ENCODE measurements around the gene DAZAP1. TPM values are rescaled to one million over a fixed set of nuclear protein-coding genes. Genes with fewer than 3 reads are reported as not detected.

DAZAP1 gene
- total RNA-seq, 2 donors from 2014 or later = 32.6 to 47.5 TPM

- Histone ChIP-seq H3K27me3 (peaks cover 28 to 56% of the 10 kb centered on the region in 2 donors), H3K4me1 (peaks cover 0 to 75% of the 10 kb centered on the region in 2 donors)
These were observed 63.1 kb downstream of the DAZAP1 start for GRCh38 chr19:1470305-1471009.

GRCh38 chr19:1471010-1471514 lies 63.7 kb downstream of the DAZAP1 start:
- peak overlapping the region; percentile 26 to 56 for H3K4me3 ChIP-seq
- no peaks in the 10 kb centered on the region for H3K36me3 ChIP-seq
- H3K27ac ChIP-seq = no peak overlapping the region
- no peaks in the 10 kb centered on the region for H3K9me3 ChIP-seq
- no peak for TF ChIP-seq CTCF (IDR thresholded peaks at IDR 0.05)
- H3K27me3 ChIP-seq = peaks cover 28 to 52% of the 10 kb centered on the region in 2 donors
- no peak for DNase-seq (ENCODE audit: low spot score)
- peaks cover 0 to 69% of the 10 kb centered on the region in 2 donors for H3K4me1 ChIP-seq

More at GRCh38 chr19:1470305-1471009, 63.1 kb downstream of the DAZAP1 start:
- TF ChIP-seq CTCF (IDR thresholded peaks at IDR 0.05) = no peak
- Histone ChIP-seq H3K27ac (no peak overlapping the region), H3K9me3 (no peaks in the 10 kb centered on the region), H3K36me3 (no peaks in the 10 kb centered on the region), H3K4me3 (peak overlapping the region; percentile 26 to 56)
- no peak for DNase-seq (ENCODE audit: low spot score)

DNA sequence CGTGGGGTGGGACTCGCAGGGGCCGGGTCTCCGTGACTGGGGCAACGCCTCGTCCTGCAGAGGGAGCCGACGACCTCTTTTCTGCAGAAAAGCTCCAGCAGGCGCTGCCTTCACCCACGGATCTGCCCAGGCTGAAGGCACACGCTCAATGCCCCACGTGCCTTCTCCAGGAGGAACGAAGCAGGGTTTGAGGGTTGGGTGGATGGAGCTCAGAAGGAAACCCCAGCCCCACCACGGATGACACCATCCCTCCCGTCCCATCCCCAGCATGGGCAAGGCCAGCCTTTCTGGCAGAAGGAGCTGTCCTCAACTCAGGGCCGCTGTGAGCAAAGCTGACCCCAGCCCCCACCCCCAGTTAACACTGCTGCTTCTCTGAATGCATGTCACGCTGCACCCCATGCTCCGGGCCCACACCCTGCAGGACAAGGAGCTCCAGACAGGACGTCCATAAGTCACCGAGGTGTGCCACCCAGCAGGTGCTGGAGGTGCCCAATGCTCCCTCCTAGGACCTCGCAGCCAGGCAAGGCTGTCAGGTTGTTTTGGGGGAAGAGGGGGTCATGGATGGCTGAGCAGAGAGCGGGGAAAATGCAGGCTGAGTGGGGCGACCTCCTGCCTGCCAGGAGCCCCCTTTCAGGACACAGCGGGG lies 64.3 kb downstream of the DAZAP1 start:
- Histone ChIP-seq H3K9me3 (no peaks in the 10 kb centered on the region), H3K27ac (no peak overlapping the region), H3K36me3 (no peaks in the 10 kb centered on the region), H3K4me1 (peaks cover 0 to 63% of the 10 kb centered on the region in 2 donors), H3K27me3 (peaks cover 23 to 48% of the 10 kb centered on the region in 2 donors), H3K4me3 (peak overlapping the region in 1 of 2 donors; percentile 56)
- TF ChIP-seq CTCF (IDR thresholded peaks at IDR 0.05) = peak in 1 of 2 donors; percentile 17
- DNase-seq (ENCODE audit: low spot score) = no peak

- DNase-seq (ENCODE audit: low spot score) = no peak
- H3K4me1 ChIP-seq = peaks cover 0 to 57% of the 10 kb centered on the region in 2 donors
- H3K27ac ChIP-seq = no peak overlapping the region
- H3K9me3 ChIP-seq = no peaks in the 10 kb centered on the region
- no peak for TF ChIP-seq CTCF (IDR thresholded peaks at IDR 0.05)
- peaks cover 22 to 40% of the 10 kb centered on the region in 2 donors for H3K27me3 ChIP-seq
- H3K4me3 ChIP-seq = no peak overlapping the region
- no peaks in the 10 kb centered on the region for H3K36me3 ChIP-seq
These were observed 65.1 kb downstream of the DAZAP1 start for GRCh38 chr19:1472231-1473084.

GRCh38 chr19:1473085-1473851 lies 65.9 kb downstream of the DAZAP1 start:
- Histone ChIP-seq H3K27ac (no peak overlapping the region), H3K36me3 (no peaks in the 10 kb centered on the region), H3K9me3 (no peaks in the 10 kb centered on the region), H3K4me3 (no peak overlapping the region), H3K4me1 (peaks cover 2 to 57% of the 10 kb centered on the region in 2 donors), H3K27me3 (peaks cover 16 to 32% of the 10 kb centered on the region in 2 donors)
- no peak for DNase-seq (ENCODE audit: low spot score)
- TF ChIP-seq CTCF (IDR thresholded peaks at IDR 0.05) = no peak
